ENCODE data around the gene HIVEP2. TPM values are rescaled to one million over a fixed set of nuclear protein-coding genes. Genes with fewer than 3 reads are reported as not detected.

The HIVEP2 gene
- total RNA-seq, 1 experiment from 2014 or later, result 4.2 TPM

DNA sequence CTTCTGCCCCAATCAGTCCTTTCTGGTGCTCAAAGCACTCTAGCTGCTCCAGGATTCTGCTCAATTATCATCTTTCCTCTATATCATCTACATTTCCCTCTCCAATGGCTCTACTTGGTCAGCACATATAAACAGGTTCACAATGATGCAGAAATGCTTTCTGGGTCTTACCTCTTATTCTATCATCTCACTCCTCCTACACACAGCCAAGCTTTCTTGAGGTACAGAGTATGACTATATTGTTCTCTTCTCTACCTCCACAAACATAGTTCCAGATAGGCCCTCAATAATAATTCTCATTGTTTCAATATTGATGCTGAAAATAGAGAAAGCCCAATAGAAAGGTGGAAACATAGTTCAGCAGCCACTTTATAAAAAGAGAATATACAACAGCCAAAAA lies 48.2 kb downstream of the HIVEP2 start:
- no peaks in the 10 kb centered on the region for H3K27me3 Mint-ChIP-seq (ENCODE audit: low read depth)
- H3K27ac Mint-ChIP-seq, result no peak overlapping the region
- H3K23me2 ChIP-seq (ENCODE audit: insufficient read length, low read depth, low read length, poor library complexity, severe bottlenecking), result no peaks in the 10 kb centered on the region
- H2BK15ac ChIP-seq (ENCODE audit: low read depth, low read length), result no peak overlapping the region
- H3K36me3 Mint-ChIP-seq (ENCODE audit: insufficient read depth in 1 of 3, low read depth in 3 of 3), result no peaks in the 10 kb centered on the region
- TF ChIP-seq, protein P1, sequence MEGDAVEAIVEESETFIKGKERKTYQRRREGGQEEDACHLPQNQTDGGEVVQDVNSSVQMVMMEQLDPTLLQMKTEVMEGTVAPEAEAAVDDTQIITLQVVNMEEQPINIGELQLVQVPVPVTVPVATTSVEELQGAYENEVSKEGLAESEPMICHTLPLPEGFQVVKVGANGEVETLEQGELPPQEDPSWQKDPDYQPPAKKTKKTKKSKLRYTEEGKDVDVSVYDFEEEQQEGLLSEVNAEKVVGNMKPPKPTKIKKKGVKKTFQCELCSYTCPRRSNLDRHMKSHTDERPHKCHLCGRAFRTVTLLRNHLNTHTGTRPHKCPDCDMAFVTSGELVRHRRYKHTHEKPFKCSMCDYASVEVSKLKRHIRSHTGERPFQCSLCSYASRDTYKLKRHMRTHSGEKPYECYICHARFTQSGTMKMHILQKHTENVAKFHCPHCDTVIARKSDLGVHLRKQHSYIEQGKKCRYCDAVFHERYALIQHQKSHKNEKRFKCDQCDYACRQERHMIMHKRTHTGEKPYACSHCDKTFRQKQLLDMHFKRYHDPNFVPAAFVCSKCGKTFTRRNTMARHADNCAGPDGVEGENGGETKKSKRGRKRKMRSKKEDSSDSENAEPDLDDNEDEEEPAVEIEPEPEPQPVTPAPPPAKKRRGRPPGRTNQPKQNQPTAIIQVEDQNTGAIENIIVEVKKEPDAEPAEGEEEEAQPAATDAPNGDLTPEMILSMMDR (conservative IDR thresholded peaks at IDR 0.05), result no peak
- no peaks in the 10 kb centered on the region for H3K9me3 ChIP-seq (ENCODE audit: control insufficient read depth, low read depth, low read length)
- no peak overlapping the region for H2AK5ac ChIP-seq (ENCODE audit: insufficient read length, low read length)
- H3K27ac ChIP-seq (ENCODE audit: insufficient read length, low read depth, low read length), result no peak overlapping the region
- DNase-seq, result no peak
- H3K79me2 ChIP-seq (ENCODE audit: insufficient read depth, low read length), result no peaks in the 10 kb centered on the region
- H4K91ac ChIP-seq (ENCODE audit: insufficient read length, low read depth, low read length), result no peak overlapping the region
- no peaks in the 10 kb centered on the region for H4K20me1 ChIP-seq (ENCODE audit: control insufficient read depth, insufficient read depth, insufficient read length)
- no peak overlapping the region for H3K23ac ChIP-seq (ENCODE audit: insufficient read length, low read depth, low read length)
- no peaks in the 10 kb centered on the region for H3K79me1 ChIP-seq (ENCODE audit: insufficient read depth, low read depth, low read length, poor library complexity, severe bottlenecking)
- no peak overlapping the region for H3K4ac ChIP-seq (ENCODE audit: low read depth, low read length)
- H3K9ac ChIP-seq (ENCODE audit: extremely low read depth, insufficient read length, low read length), result no peak overlapping the region
- H3K4me2 ChIP-seq (ENCODE audit: insufficient read depth, insufficient read length, low read length), result no peak overlapping the region
- H4K8ac ChIP-seq (replicated peaks; ENCODE audit: insufficient read length, low read depth, low read length), result no peak overlapping the region
- H4K5ac ChIP-seq (ENCODE audit: insufficient read length, low read depth, low read length), result no peak overlapping the region
- no peak overlapping the region for H2BK20ac ChIP-seq (ENCODE audit: low read depth, low read length, poor library complexity, severe bottlenecking)
- no peaks in the 10 kb centered on the region for H3K4me1 ChIP-seq (ENCODE audit: insufficient read depth, low read length)
- no peak overlapping the region for H3K18ac ChIP-seq (ENCODE audit: insufficient read length, low read depth, low read length)
- H3T11ph ChIP-seq (ENCODE audit: low read length), result no peak overlapping the region
- no peak overlapping the region for H2BK120ac ChIP-seq (ENCODE audit: low read depth, low read length, poor library complexity, severe bottlenecking)
- no peaks in the 10 kb centered on the region for H3K27me3 ChIP-seq (ENCODE audit: insufficient read depth, low read length)
- H3K14ac ChIP-seq (ENCODE audit: insufficient read depth, low read length), result no peak overlapping the region
- no peak overlapping the region for H2AFZ ChIP-seq (ENCODE audit: low read length)
- peaks cover 5 to 6% of the 10 kb centered on the region in 2 experiments for H3K4me1 Mint-ChIP-seq
- H3K4me3 Mint-ChIP-seq, result no peak overlapping the region
- H2BK5ac ChIP-seq (ENCODE audit: insufficient read length, low read length), result no peak overlapping the region
- H3K9me3 Mint-ChIP-seq, result no peaks in the 10 kb centered on the region
- H2BK12ac ChIP-seq (ENCODE audit: insufficient read length, low read depth, low read length), result no peak overlapping the region
- H3K56ac ChIP-seq (ENCODE audit: insufficient read length, low read depth, low read length), result no peak overlapping the region
